GM12892 (cell line): ENCODE measurements around the gene ALDH1B1.

ENCODE experiments used
- DNase-seq: peaks from one replicate; pipeline ENCODE4 v3.0.0; 2011; ENCODE audit not compliant: insufficient read length
- FAIRE-seq: peaks from 2 replicates; lab custom pipeline; 2011; peaks lifted over from hg19 to GRCh38; lab: Jason Lieb, UNC
- POLR2A ChIP-seq: IDR thresholded peaks from 2 replicates; pipeline ENCODE4 v1.6.1; 2011; ENCODE audit warnings: low read depth, low read length, control low read depth
- POLR2AphosphoS5 ChIP-seq: IDR thresholded peaks from 2 replicates; pipeline ENCODE4 v1.6.1; 2011; ENCODE audit warnings: low read depth, low read length, control low read depth
- TAF1 ChIP-seq: IDR thresholded peaks from 2 replicates; pipeline ENCODE4 v1.6.1; 2011; ENCODE audit warnings: low read depth, mild to moderate bottlenecking, control low read depth, low read length, borderline replicate concordance

ALDH1B1 gene

GRCh38 chr9:38380230-38380871 lies 12.2 kb upstream of the ALDH1B1 start:
- FAIRE-seq = no peak
- TF ChIP-seq POLR2AphosphoS5 = no peak
- no peak for TF ChIP-seq POLR2A
- DNase-seq = no peak

GRCh38 chr9:38380872-38381534 lies 11.5 kb upstream of the ALDH1B1 start:
- FAIRE-seq (no peak), DNase-seq (no peak)
- TF ChIP-seq POLR2AphosphoS5 = no peak
- no peak for TF ChIP-seq POLR2A
- TF ChIP-seq TAF1 = no peak

GRCh38 chr9:38382141-38382540 lies 10.4 kb upstream of the ALDH1B1 start:
- no peak for DNase-seq
- TF ChIP-seq POLR2AphosphoS5 (no peak), TAF1 (no peak), POLR2A (no peak)
- FAIRE-seq = no peak

- FAIRE-seq (no peak), DNase-seq (no peak)
- TF ChIP-seq TAF1 (no peak), POLR2AphosphoS5 (no peak), POLR2A (no peak)
Observed at GRCh38 chr9:38384990-38385848, 7.3 kb upstream of the ALDH1B1 start.

- TF ChIP-seq POLR2AphosphoS5 = no peak
- no peak for TF ChIP-seq TAF1
- TF ChIP-seq POLR2A = no peak
- DNase-seq = no peak
- no peak for FAIRE-seq
Observed at GRCh38 chr9:38385896-38386295, 6.6 kb upstream of the ALDH1B1 start.

- DNase-seq = no peak
- TF ChIP-seq TAF1 = no peak
- no peak for TF ChIP-seq POLR2A
- TF ChIP-seq POLR2AphosphoS5 = no peak
- FAIRE-seq = no peak
Observed at GRCh38 chr9:38386319-38386895, 6.1 kb upstream of the ALDH1B1 start.

- FAIRE-seq (no peak), DNase-seq (no peak)
- TF ChIP-seq POLR2AphosphoS5 = no peak
- TF ChIP-seq POLR2A = no peak
- no peak for TF ChIP-seq TAF1
Observed at GRCh38 chr9:38387066-38387465, 5.4 kb upstream of the ALDH1B1 start.

GRCh38 chr9:38387751-38388150 lies 4.8 kb upstream of the ALDH1B1 start:
- no peak for DNase-seq
- FAIRE-seq = no peak
- no peak for TF ChIP-seq POLR2AphosphoS5
- TF ChIP-seq TAF1 = no peak
- TF ChIP-seq POLR2A = no peak

- no peak for TF ChIP-seq TAF1
- TF ChIP-seq POLR2AphosphoS5 = no peak
- no peak for DNase-seq
- FAIRE-seq = no peak
Observed at GRCh38 chr9:38388283-38389223, 3.9 kb upstream of the ALDH1B1 start.

GRCh38 chr9:38389313-38389712 lies 3.2 kb upstream of the ALDH1B1 start:
- DNase-seq (no peak), FAIRE-seq (no peak)
- TF ChIP-seq POLR2AphosphoS5 = no peak
- no peak for TF ChIP-seq POLR2A
- no peak for TF ChIP-seq TAF1
